ENCODE measurements around the gene RAC3.

The RAC3 gene

DNA sequence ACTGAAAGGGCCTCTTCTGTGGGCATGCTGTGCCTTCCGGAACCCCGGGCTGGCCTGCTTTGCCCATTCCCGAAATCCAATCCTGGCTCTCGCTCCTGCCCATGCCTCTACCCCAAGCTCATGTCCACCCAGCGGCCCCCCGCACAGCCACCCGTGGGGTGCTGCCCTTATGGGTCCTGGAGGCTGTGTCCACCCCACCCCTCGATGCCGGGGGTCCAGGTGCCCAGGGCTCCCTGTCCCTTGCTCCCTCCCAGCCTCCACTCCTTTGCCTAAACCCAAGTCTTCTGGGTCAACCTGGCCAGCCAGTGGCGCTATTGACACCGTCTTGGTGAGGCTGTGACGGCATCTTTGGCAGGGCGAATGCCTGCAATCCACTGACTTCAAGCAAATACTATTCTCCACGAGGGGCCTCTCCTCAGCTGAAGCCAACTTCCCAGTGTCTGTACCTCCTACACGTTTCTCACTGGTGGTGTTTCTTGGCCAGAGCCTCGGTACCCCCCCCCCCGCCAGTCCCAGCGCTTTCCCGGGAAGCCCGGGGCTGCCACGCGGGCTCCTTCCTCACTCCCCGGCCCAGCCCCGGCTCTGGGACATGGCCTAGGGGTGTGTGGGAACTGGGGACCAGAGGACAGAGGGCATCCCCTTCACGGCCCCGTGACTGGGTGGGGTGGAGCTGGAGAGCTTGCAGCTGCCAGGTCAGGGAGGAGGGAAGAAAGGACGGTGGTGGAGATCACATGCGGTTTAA lies 46.3 kb downstream of the RAC3 start:
- no peak for DNase-seq

- DNase-seq: no peak
Observed at GRCh38 chr17:82078433-82078832, 47.0 kb downstream of the RAC3 start.

- DNase-seq: no peak
Observed at GRCh38 chr17:82079001-82079677, 47.7 kb downstream of the RAC3 start.

GRCh38 chr17:82080048-82080788 lies 48.7 kb downstream of the RAC3 start:
- DNase-seq: no peak

DNA sequence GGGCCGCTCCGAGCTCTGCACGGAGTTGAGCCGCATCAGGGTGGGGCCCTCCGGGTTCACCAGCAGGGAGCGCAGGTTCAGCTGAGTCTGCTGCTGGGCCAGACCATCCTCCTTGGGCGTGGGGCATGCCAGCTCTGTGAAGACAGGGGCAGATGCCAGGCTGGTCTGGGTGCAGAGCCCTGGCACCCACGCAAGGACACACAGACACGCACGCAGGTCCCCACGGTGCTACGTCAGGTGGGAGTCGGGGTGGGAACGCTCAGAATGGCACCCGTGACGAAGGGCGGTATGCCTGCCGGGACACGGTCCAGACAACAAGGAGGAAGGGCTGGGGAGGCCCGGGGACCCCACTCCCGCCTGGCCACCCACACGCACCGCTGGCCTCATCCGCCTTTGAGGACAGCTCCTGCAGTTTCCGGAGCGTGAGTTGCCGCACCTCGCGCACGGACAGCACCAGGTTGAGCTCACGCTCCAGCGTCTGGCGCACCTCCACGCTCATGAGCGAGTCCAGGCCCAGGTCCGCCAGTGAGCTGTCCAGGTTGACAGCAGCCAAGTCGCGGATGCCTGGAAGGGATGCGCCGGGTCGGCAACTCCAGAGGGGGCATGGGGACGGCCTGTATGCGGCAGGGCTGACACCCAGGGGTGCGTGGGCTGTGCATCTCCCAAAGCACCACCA lies 49.4 kb downstream of the RAC3 start:
- no peak for DNase-seq

DNA sequence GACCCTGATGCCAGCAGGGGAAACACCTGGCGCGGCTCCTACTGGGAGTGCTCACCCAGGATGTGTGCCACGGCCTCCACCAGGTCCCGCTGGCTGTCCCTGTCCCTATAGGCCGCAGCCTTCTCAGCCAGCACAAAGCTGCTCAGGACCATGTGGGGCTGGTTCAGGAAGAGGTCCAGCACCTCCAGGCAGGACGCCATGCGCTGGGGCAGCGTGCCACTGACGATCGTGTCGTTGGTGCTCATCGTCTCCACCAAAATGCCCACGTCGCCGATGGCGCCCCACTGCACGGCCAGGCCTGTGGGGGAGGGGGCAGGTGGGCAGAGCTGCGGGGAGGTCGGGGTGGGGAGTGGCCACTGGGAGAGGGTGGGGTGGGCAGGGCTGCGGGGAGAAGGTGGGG lies 50.1 kb downstream of the RAC3 start:
- no peak for DNase-seq

- no peak for DNase-seq
Observed at GRCh38 chr17:82081966-82082365, 50.5 kb downstream of the RAC3 start.

DNA sequence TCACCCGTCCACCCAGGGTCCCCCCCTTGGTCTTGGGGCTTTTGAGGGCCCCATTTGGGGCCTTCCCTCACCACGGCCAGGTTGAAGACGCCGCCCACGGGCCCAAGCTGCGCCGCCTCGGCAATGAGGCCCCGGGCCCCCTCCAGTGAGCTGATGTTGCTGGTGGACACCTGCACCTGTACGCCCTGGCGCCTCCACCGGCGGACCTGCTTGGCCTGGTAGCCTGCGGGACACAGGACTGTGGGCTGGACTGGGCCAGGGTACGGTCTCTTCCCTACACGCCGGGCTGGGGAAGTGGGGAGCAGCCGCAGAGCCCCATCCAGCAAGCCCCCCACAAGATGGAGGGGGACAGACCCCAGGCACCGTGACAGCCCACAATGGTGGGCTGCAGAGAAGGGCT lies 51.0 kb downstream of the RAC3 start:
- DNase-seq: no peak

DNA sequence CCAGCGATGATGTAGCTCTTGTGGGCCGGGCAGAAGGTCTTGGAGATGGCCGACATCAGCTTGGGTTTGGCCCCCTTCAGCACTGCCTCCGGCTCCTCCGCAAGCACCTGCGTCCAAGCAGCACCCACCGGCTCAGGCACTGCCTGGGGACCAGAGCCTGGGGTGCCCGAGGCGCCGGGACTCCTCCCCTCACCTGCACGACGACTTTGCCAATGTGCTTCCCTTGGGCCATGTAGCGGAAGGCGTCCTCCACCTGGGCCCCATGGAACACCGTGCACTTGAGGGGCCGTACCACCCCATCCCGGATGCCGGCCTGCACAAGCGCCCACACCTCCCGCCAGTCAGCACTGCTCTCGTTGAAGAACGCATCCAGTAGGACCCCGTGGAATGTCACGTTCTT lies 51.5 kb downstream of the RAC3 start:
- no peak for DNase-seq
